CD4-positive, CD25-positive, alpha-beta regulatory T cell (primary cell): Measurements from ENCODE around the gene MACROD2. TPM values are rescaled to one million over a fixed set of nuclear protein-coding genes. Genes with fewer than 3 reads are reported as not detected.

Experiments
- ATAC-seq, 2 donors: fragments of 150-1000 bp; cut with Tn5 transposase; one replicate each; pipeline ENCODE4 v1.10.0; 2021; ENCODE audit warnings: low read depth in 2 of 2, moderate number of reproducible peaks in 2 of 2, moderate library complexity in 1 of 2
- DNase-seq, 3 donors: peaks; one replicate each; pipeline versions ENCODE4 v3.0.0 to v3.0.0-alpha.2; 2012 to 2022; ENCODE audit warnings: mixed read lengths in 1 of 3
- H3K27ac ChIP-seq: one replicate; pipeline ENCODE4 v1.7.0; 2013; ENCODE audit warnings: mild to moderate bottlenecking, low read length; ENCODE audit not compliant: insufficient read depth, poor library complexity, severe bottlenecking
- H3K27me3 ChIP-seq: one replicate; pipeline ENCODE4 v1.7.0; 2013; ENCODE audit warnings: low read length; ENCODE audit not compliant: control insufficient read depth, insufficient read depth
- H3K36me3 ChIP-seq: one replicate; pipeline ENCODE4 v1.7.0; 2013; ENCODE audit warnings: mild to moderate bottlenecking, low read length, moderate library complexity; ENCODE audit not compliant: control insufficient read depth, insufficient read depth
- H3K4me1 ChIP-seq: 2 replicates; pipeline ENCODE4 v1.7.0; 2013; ENCODE audit warnings: mild to moderate bottlenecking, low read length; ENCODE audit not compliant: insufficient read depth, control insufficient read depth, poor library complexity, severe bottlenecking
- H3K4me3 ChIP-seq: one replicate; pipeline ENCODE4 v1.7.0; 2013; ENCODE audit warnings: low read depth, mild to moderate bottlenecking, low read length, moderate library complexity
- H3K9me3 ChIP-seq, 2 experiments: 1 replicate in 1 of 2; 2 replicates in 1 of 2; pipeline ENCODE4 v1.7.0; 2013; ENCODE audit warnings: low read length in 2 of 2, mild to moderate bottlenecking in 1 of 2, moderate library complexity in 1 of 2; ENCODE audit not compliant: control insufficient read depth in 2 of 2
- H3K27ac Mint-ChIP-seq, 3 donors: one replicate each; pipeline ENCODE4 v1.8.0; 2020 to 2022; ENCODE audit warnings: mild to moderate bottlenecking in 3 of 3, mixed read lengths in 3 of 3, moderate library complexity in 2 of 3
- H3K27me3 Mint-ChIP-seq: one replicate; pipeline ENCODE4 v1.8.0; 2022; ENCODE audit warnings: mild to moderate bottlenecking, mixed read lengths
- H3K36me3 Mint-ChIP-seq: one replicate; pipeline ENCODE4 v1.8.0; 2020; ENCODE audit warnings: mixed read lengths
- H3K4me1 Mint-ChIP-seq, 4 donors: one replicate each; pipeline ENCODE4 v1.8.0; 2020 to 2022; ENCODE audit warnings: mixed read lengths in 4 of 4, mild to moderate bottlenecking in 1 of 4
- H3K4me3 Mint-ChIP-seq, 4 donors: one replicate each; pipeline ENCODE4 v1.8.0; 2020 to 2022; ENCODE audit warnings: mild to moderate bottlenecking in 4 of 4, mixed read lengths in 4 of 4, moderate library complexity in 3 of 4
- H3K9me3 Mint-ChIP-seq, 7 donors: one replicate each; pipeline ENCODE4 v1.8.0; 2020 to 2022; ENCODE audit warnings: mixed read lengths in 7 of 7, mild to moderate bottlenecking in 3 of 7, moderate library complexity in 2 of 7
- polyA plus RNA-seq, 4 donors: library from polyadenylated mRNA; unstranded; fragments of 300-500 nt; fragmentation: Illumina TruSeq; gene quantifications; one replicate each; pipeline ENCODE4 v1.2.3, GENCODE V29; 2021
- total RNA-seq: library from RNA; stranded (reverse); gene quantifications from one replicate; pipeline ENCODE4 v1.2.3, GENCODE V29; 2022

Gene MACROD2
- total and polyA plus RNA-seq, 5 donors from 2014 or later: 1.4 TPM; not detected in 4

- Mint-ChIP-seq H3K4me1 (no peaks in the 10 kb centered on the region), H3K27ac (no peak overlapping the region), H3K9me3 (peaks cover 0 to 14% (median 7%) of the 10 kb centered on the region in 7 donors), H3K36me3 (no peaks in the 10 kb centered on the region), H3K27me3 (no peaks in the 10 kb centered on the region), H3K4me3 (no peak overlapping the region)
- peaks cover 3 to 8% of the 10 kb centered on the region in 2 experiments for H3K9me3 ChIP-seq
- DNase-seq (no peak), ATAC-seq (no peak)
- H3K27me3 ChIP-seq: no peaks in the 10 kb centered on the region
- no peaks in the 10 kb centered on the region for H3K4me1 ChIP-seq
- no peak overlapping the region for H3K4me3 ChIP-seq
- H3K27ac ChIP-seq: no peak overlapping the region
- H3K36me3 ChIP-seq: no peaks in the 10 kb centered on the region
Observed at GRCh38 chr20:14956026-14956425, 960.7 kb downstream of the MACROD2 start.

DNA sequence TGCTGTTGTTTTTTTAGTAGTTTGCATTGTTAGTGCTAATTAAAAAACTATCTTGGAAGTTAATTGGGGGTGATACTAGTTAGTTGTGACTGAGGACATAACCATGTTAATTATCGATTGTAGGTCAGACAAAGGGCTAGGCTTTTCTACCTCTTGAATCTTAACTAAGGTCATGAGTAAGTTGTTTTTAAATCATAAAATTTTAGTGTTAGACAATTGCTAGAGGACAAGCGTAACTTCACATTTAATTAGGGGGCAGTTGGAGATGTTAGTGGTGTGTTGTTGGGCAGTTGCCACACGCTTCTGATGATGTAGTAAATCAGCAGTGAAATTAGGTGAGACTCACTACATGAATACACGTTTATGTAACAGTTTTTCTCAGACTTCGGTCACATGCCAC, 961.2 kb downstream of the MACROD2 start:
- H3K27ac Mint-ChIP-seq: no peak overlapping the region
- ATAC-seq (no peak), DNase-seq (no peak)
- no peaks in the 10 kb centered on the region for H3K36me3 Mint-ChIP-seq
- no peaks in the 10 kb centered on the region for H3K27me3 ChIP-seq
- H3K4me3 Mint-ChIP-seq: no peak overlapping the region
- no peaks in the 10 kb centered on the region for H3K27me3 Mint-ChIP-seq
- H3K4me1 ChIP-seq: no peaks in the 10 kb centered on the region
- H3K27ac ChIP-seq: no peak overlapping the region
- peaks cover 0 to 14% (median 7%) of the 10 kb centered on the region in 7 donors for H3K9me3 Mint-ChIP-seq
- no peaks in the 10 kb centered on the region for H3K4me1 Mint-ChIP-seq
- H3K9me3 ChIP-seq: peaks cover 3 to 8% of the 10 kb centered on the region in 2 experiments
- no peaks in the 10 kb centered on the region for H3K36me3 ChIP-seq
- no peak overlapping the region for H3K4me3 ChIP-seq

- DNase-seq (no peak), ATAC-seq (no peak)
- H3K27ac Mint-ChIP-seq: no peak overlapping the region
- Histone ChIP-seq H3K27ac (no peak overlapping the region), H3K36me3 (no peaks in the 10 kb centered on the region), H3K27me3 (no peaks in the 10 kb centered on the region), H3K9me3 (peaks cover 0 to 8% of the 10 kb centered on the region in 2 experiments), H3K4me3 (no peak overlapping the region), H3K4me1 (no peaks in the 10 kb centered on the region)
- no peaks in the 10 kb centered on the region for H3K4me1 Mint-ChIP-seq
- H3K27me3 Mint-ChIP-seq: no peaks in the 10 kb centered on the region
- H3K36me3 Mint-ChIP-seq: no peaks in the 10 kb centered on the region
- no peak overlapping the region for H3K4me3 Mint-ChIP-seq
- peaks cover 0 to 18% (median 6%) of the 10 kb centered on the region in 7 donors for H3K9me3 Mint-ChIP-seq
Observed at GRCh38 chr20:14957402-14957801, 962.1 kb downstream of the MACROD2 start.

- Histone ChIP-seq H3K9me3 (peaks cover 0 to 8% of the 10 kb centered on the region in 2 experiments), H3K4me1 (no peaks in the 10 kb centered on the region), H3K4me3 (no peak overlapping the region), H3K36me3 (no peaks in the 10 kb centered on the region), H3K27ac (no peak overlapping the region), H3K27me3 (no peaks in the 10 kb centered on the region)
- Mint-ChIP-seq H3K9me3 (peaks cover 1 to 18% (median 9%) of the 10 kb centered on the region in 7 donors), H3K4me1 (no peaks in the 10 kb centered on the region), H3K27me3 (no peaks in the 10 kb centered on the region), H3K27ac (no peak overlapping the region), H3K4me3 (no peak overlapping the region), H3K36me3 (no peaks in the 10 kb centered on the region)
- ATAC-seq (no peak), DNase-seq (no peak)
Observed at GRCh38 chr20:14958626-14959025, 963.3 kb downstream of the MACROD2 start.

DNA sequence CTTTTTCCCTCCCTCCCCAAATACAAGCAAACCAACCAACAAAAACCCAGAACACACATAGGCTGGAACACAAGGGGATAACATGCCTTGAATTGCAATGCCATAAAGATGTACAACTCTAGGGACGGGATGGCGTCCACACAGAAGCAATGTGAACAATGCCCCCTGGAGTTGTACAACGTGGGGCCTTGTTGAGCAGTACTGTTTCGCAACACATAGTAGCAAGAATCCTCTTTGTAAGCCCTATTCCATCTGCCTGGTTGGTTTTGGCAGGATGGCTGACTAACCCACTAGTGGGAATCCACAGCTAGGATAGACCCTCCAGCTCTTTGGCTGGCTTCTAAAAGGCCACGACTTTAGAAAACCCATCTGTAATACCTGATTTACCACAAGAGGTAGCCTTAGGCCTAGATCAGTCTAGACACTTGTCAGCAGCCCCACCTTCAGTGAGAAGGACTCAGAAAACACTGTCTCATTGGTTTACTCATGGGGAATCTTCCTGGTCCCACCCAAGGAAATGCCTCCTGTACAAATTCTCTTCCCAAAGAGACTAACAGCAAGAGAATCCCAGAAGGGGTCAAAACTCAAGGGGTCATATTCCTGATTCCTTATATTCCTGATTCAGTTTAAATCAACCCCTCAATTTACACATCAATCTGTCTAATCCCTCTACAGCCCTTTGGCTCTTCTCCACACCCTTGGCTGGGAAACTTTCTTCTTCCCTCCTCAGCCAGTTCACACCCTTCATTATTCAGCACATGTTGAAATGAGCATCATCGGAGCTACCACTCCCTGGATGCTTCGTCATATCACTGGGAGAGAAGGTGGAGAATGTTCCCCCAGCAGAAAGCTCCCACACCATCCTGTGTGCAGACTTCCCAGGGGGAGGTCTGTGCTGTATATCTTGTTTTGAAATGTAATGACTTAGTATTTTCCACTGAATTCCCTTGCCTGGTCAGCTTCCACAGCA, 964.5 kb downstream of the MACROD2 start:
- H3K4me1 ChIP-seq: no peaks in the 10 kb centered on the region
- Mint-ChIP-seq H3K4me1 (no peaks in the 10 kb centered on the region), H3K9me3 (peaks cover 3 to 18% (median 9%) of the 10 kb centered on the region in 7 donors), H3K4me3 (no peak overlapping the region), H3K27ac (no peak overlapping the region), H3K36me3 (no peaks in the 10 kb centered on the region), H3K27me3 (no peaks in the 10 kb centered on the region)
- ATAC-seq: no peak
- no peak overlapping the region for H3K4me3 ChIP-seq
- DNase-seq: no peak
- peaks cover 0 to 8% of the 10 kb centered on the region in 2 experiments for H3K9me3 ChIP-seq
- H3K27me3 ChIP-seq: no peaks in the 10 kb centered on the region
- no peak overlapping the region for H3K27ac ChIP-seq
- no peaks in the 10 kb centered on the region for H3K36me3 ChIP-seq

DNA sequence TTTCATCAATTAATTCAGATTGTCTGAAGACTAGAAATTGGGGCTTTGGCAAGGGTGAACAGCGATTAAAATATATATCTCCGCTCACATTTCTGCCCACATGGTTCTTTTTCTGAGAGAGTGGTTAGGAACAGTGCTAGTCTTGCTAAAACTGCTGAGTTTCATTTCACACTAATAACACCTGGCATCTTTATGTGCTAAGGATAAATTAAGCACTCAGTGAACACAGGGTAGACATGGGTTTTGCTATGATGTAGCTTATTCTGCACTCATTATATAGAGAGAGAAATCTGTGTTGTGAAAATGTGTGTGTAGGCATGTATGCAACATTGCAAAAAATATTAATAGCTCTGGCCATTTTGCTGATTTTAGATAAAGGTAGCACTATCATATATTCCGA, 965.5 kb downstream of the MACROD2 start:
- Mint-ChIP-seq H3K27me3 (no peaks in the 10 kb centered on the region), H3K4me1 (no peaks in the 10 kb centered on the region), H3K27ac (no peak overlapping the region), H3K9me3 (peaks cover 3 to 18% (median 7%) of the 10 kb centered on the region in 7 donors), H3K36me3 (no peaks in the 10 kb centered on the region), H3K4me3 (no peak overlapping the region)
- H3K9me3 ChIP-seq: peaks cover 0 to 8% of the 10 kb centered on the region in 2 experiments
- DNase-seq (no peak), ATAC-seq (no peak)
- no peak overlapping the region for H3K4me3 ChIP-seq
- no peak overlapping the region for H3K27ac ChIP-seq
- no peaks in the 10 kb centered on the region for H3K4me1 ChIP-seq
- H3K36me3 ChIP-seq: no peaks in the 10 kb centered on the region
- no peaks in the 10 kb centered on the region for H3K27me3 ChIP-seq

DNA sequence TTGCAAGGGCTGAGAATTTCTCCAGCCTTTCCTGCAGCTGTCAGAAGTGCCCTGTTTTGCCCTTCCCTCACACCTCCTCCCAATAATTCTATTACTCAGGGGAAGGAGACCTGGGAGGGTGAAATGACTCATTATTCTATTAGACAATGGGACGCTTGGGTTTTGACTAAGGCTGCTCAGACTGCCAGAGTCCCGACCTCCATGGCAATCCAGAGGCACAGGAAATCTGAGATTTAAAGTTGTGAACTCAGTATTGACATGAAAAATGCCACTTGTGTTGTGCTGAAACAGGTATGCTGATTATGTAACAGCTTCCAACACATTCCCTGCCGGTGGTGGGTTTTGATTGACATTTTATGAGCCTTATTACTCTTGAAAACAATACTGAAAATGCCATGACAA, 967.9 kb downstream of the MACROD2 start:
- ATAC-seq: no peak
- Mint-ChIP-seq H3K4me3 (no peak overlapping the region), H3K36me3 (no peaks in the 10 kb centered on the region), H3K27me3 (no peaks in the 10 kb centered on the region), H3K27ac (no peak overlapping the region), H3K4me1 (no peaks in the 10 kb centered on the region), H3K9me3 (peaks cover 3 to 18% (median 6%) of the 10 kb centered on the region in 7 donors)
- H3K27me3 ChIP-seq: no peaks in the 10 kb centered on the region
- H3K36me3 ChIP-seq: no peaks in the 10 kb centered on the region
- H3K4me1 ChIP-seq: no peaks in the 10 kb centered on the region
- peaks cover 0 to 8% of the 10 kb centered on the region in 2 experiments for H3K9me3 ChIP-seq
- DNase-seq: no peak
- H3K27ac ChIP-seq: no peak overlapping the region
- no peak overlapping the region for H3K4me3 ChIP-seq

DNA sequence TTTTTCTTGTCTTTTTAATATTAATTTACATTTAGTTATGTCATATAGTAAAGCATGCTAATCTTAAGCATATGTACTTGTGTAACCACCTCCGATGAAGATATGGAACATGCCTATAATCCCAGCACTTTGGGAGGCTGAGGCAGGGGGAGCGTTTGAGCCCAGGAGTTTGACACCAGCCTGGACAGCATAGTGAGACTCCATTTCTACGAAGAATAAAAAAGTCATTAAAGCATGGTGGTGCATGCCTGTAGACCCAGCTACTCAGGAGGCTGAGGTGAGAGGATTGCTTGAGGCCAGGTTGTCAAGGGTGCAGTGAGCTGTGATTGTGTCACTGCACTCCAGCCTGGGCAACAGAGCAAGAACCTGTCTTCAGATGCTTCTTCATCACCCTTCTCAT, 970.9 kb downstream of the MACROD2 start:
- DNase-seq (no peak), ATAC-seq (no peak)
- Histone ChIP-seq H3K4me3 (no peak overlapping the region), H3K4me1 (no peaks in the 10 kb centered on the region), H3K27me3 (no peaks in the 10 kb centered on the region), H3K27ac (no peak overlapping the region), H3K36me3 (no peaks in the 10 kb centered on the region), H3K9me3 (no peaks in the 10 kb centered on the region)
- Mint-ChIP-seq H3K27me3 (no peaks in the 10 kb centered on the region), H3K4me1 (no peaks in the 10 kb centered on the region), H3K27ac (no peak overlapping the region), H3K9me3 (peaks cover 3 to 12% (median 6%) of the 10 kb centered on the region in 7 donors), H3K36me3 (no peaks in the 10 kb centered on the region), H3K4me3 (no peak overlapping the region)
